ENCODE data around the gene ADSS1.

DNA sequence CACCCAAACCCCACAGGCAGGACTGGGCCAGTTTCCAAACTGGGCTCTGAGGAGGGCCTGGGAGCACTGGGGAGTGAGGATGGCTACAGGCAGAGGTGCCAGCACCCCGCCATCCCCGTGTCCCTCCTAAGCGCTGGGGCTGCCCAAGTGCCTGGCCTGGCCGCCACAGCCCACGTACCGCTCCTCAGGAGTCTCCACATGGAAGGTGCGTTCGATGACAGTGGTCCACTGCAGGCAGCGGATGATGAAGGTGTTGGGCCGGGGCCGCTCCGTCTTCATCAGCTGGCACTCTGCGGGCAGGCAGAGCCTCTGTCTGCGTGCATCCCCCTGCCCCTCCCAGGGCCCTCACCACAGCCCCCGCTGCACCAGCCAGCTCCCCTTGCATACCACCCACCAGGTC is 52.5 kb downstream of the ADSS1 start:
- TF ChIP-seq, protein P1, sequence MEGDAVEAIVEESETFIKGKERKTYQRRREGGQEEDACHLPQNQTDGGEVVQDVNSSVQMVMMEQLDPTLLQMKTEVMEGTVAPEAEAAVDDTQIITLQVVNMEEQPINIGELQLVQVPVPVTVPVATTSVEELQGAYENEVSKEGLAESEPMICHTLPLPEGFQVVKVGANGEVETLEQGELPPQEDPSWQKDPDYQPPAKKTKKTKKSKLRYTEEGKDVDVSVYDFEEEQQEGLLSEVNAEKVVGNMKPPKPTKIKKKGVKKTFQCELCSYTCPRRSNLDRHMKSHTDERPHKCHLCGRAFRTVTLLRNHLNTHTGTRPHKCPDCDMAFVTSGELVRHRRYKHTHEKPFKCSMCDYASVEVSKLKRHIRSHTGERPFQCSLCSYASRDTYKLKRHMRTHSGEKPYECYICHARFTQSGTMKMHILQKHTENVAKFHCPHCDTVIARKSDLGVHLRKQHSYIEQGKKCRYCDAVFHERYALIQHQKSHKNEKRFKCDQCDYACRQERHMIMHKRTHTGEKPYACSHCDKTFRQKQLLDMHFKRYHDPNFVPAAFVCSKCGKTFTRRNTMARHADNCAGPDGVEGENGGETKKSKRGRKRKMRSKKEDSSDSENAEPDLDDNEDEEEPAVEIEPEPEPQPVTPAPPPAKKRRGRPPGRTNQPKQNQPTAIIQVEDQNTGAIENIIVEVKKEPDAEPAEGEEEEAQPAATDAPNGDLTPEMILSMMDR (IDR thresholded peaks at IDR 0.05) = no peak
- TF ChIP-seq POLR2A (IDR thresholded peaks at IDR 0.05) = no peak

All from vagina (tissue), 2 donors.